ENCODE results near the gene RD3L. TPM values are rescaled to one million over a fixed set of nuclear protein-coding genes. Genes with fewer than 3 reads are reported as not detected.

The RD3L gene
- total and polyA plus RNA-seq, 2 experiments from 2014 or later, result not detected

- TF ChIP-seq ZNF462 (CRISPR knock-in tag; IDR thresholded peaks at IDR 0.05) (no peak), ETS1 (IDR thresholded peaks at IDR 0.05) (no peak), STAT1 (IDR thresholded peaks at IDR 0.05; ENCODE audit: unreplicated experiment) (no peak), REST (IDR thresholded peaks at IDR 0.05; ENCODE audit: unreplicated experiment) (no peak), EZH2 (IDR thresholded peaks at IDR 0.05; ENCODE audit: low read depth, unreplicated experiment) (no peak), POLR2AphosphoS5 (IDR thresholded peaks at IDR 0.05; ENCODE audit: low read depth) (no peak), JUNB (IDR thresholded peaks at IDR 0.05; ENCODE audit: unreplicated experiment) (no peak), EZH2phosphoT487 (IDR thresholded peaks at IDR 0.05; ENCODE audit: unreplicated experiment) (no peak)
Measured at GRCh38 chr14:103941462-103941861, 867 bp downstream of the RD3L start (continued).

All from GM23338 (cell line).